WERI-Rb-1 (cell line): ENCODE results near the gene NUDT16L1.

Experiments
- DNase-seq: peaks from one replicate; pipeline ENCODE4 v3.0.0-alpha.2; 2020
- H3K27ac ChIP-seq: fragments of 250-450 bp; sonication (Bioruptor Pico); 2 replicates; pipeline ENCODE4 v1.5.1; 2020; ENCODE audit warnings: mild to moderate bottlenecking, moderate library complexity
- H3K27me3 ChIP-seq: fragments of 250-450 bp; sonication (Bioruptor Pico); 2 replicates; pipeline ENCODE4 v1.5.1; 2021; ENCODE audit warnings: mild to moderate bottlenecking, low read depth, moderate library complexity; ENCODE audit not compliant: insufficient read depth, severe bottlenecking
- H3K36me3 ChIP-seq: fragments of 250-450 bp; sonication (Bioruptor Pico); 2 replicates; pipeline ENCODE4 v1.5.1; 2020; ENCODE audit warnings: mild to moderate bottlenecking, moderate library complexity
- H3K4me3 ChIP-seq: 2 replicates; pipeline ENCODE4 v1.5.1; 2011; ENCODE audit warnings: low read depth, mild to moderate bottlenecking, control low read depth, low read length
- H3K9me3 ChIP-seq: fragments of 250-450 bp; sonication (Bioruptor Pico); 2 replicates; pipeline ENCODE4 v1.5.1; 2021; ENCODE audit warnings: mild to moderate bottlenecking, moderate library complexity; ENCODE audit not compliant: severe bottlenecking
- CTCF ChIP-seq: IDR thresholded peaks from 2 replicates; pipeline ENCODE4 v1.5.1; 2011; ENCODE audit warnings: low read depth, mild to moderate bottlenecking, control low read depth, inconsistent platforms, low read length

The NUDT16L1 gene

GRCh38 chr16:4713663-4714501 is 20.5 kb downstream of the NUDT16L1 start:
- TF ChIP-seq CTCF = no peak
- no peak for DNase-seq
- H3K36me3 ChIP-seq = peaks cover 40% of the 10 kb centered on the region
- H3K27ac ChIP-seq = no peak overlapping the region
- H3K9me3 ChIP-seq = no peaks in the 10 kb centered on the region
- no peak overlapping the region for H3K4me3 ChIP-seq
- no peaks in the 10 kb centered on the region for H3K27me3 ChIP-seq

DNA sequence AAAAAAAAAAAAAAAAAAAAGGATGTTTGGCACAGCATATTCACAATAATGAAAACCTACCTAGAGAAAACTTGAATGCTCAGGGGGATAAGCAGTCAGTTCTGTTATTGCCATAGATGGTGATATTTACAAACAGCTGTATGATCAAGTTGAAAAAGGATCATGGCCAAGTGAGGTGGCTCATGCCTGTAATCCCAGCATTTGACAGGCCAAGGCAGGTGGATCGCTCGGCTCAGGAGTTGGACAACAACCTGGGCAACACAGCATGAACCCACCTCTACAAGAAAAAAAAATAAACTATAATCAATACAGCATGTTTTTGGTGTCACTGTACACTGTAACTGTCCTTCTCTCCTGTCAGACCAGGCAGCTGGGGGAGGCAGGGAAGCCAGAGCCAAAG is 21.6 kb downstream of the NUDT16L1 start:
- Histone ChIP-seq H3K27me3 (no peaks in the 10 kb centered on the region), H3K27ac (no peak overlapping the region), H3K9me3 (no peaks in the 10 kb centered on the region), H3K36me3 (peaks cover 36% of the 10 kb centered on the region), H3K4me3 (no peak overlapping the region)
- no peak for TF ChIP-seq CTCF
- DNase-seq = no peak

DNA sequence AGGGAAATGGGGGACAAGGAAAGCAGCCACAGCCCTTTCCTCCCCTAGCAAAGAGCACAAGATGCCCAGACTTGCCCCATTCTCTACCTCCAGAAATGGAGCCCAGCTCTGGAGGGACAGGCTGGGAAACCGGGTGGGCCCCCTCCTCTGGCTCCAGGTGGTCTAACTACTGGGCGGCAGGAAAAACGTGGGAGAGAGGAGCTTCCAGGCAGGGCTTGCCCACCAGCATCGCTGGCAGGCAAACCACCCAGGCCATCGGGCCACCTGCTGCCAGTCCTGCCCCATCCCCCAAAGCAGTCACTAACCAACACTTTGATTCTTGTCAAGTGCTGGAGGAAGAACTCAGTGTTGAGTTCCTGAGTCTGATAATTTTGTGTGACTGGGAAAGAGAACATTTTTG is 25.1 kb downstream of the NUDT16L1 start:
- Histone ChIP-seq H3K9me3 (no peaks in the 10 kb centered on the region), H3K36me3 (peaks cover 25% of the 10 kb centered on the region), H3K27me3 (no peaks in the 10 kb centered on the region), H3K27ac (no peak overlapping the region; the same call in 1 of the 2 replicates), H3K4me3 (no peak overlapping the region)
- TF ChIP-seq CTCF = no peak
- no peak for DNase-seq

DNA sequence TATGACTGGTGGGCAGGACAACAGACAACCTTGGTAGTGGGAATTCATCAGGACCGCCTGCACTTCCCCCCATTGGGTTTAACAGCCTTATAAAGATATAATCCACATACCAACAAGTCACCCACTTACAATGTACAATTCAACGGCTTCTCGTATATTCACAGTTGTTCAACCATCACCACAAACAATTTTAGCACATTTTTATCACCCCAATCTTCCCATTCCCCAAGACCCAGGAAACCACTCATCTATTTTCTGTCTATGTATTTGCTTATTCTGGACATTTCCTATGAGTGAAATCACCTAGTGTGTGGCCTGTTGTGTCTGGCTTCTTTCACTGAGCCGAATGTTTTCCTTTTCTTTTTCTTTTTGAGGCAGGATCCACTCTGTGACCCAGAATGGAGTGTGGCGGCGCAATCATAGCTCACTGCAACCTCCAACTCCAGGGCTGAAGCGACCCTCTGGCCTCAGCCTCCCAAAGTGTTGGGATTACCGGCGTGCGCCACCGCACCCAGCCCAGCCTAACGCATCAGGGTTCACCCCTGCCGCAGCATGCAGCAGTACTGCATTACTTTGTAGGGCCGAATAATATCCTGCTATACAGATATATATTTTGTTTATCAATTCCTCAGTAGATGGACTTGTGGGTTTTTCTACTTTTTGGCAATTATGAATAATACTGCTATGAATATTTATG is 29.9 kb downstream of the NUDT16L1 start:
- DNase-seq = no peak
- Histone ChIP-seq H3K9me3 (no peaks in the 10 kb centered on the region), H3K36me3 (peaks cover 45% of the 10 kb centered on the region), H3K4me3 (no peak overlapping the region), H3K27me3 (no peaks in the 10 kb centered on the region), H3K27ac (no peak overlapping the region)
- TF ChIP-seq CTCF = no peak

DNA sequence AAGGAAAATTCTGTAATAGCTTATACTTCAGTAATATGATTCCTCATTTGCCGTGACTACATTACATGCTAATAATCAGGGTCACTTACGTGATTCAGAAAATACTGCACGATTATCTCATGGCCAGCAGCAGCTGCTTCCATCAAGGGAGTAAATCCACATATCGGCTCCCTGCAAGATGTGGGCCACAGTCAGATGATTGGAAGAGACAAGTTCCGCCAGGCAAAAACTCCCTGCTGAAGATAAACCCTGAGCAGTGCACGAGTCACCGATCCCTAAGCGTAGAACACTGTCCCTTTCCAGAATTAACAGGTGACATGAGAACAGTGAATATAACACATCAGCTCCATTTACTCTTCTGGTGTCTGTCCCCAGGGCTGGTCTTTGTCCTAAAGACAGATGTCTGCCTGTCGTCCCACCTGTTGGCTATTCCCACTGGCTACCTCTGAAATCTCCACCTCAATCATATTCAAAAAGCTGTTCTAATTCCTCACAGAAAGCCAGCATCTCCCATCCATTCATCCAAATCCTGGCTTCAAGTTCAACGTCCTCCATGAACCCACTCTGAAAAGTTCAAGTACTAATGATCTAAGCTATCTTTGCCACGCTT is 31.4 kb downstream of the NUDT16L1 start:
- TF ChIP-seq CTCF = no peak
- DNase-seq = no peak
- Histone ChIP-seq H3K27me3 (no peaks in the 10 kb centered on the region), H3K27ac (no peak overlapping the region), H3K36me3 (peaks cover 55% of the 10 kb centered on the region), H3K4me3 (no peak overlapping the region), H3K9me3 (no peaks in the 10 kb centered on the region)
